RWPE1 (cell line): ENCODE measurements around the gene TMEM63C.
A peak's percentile ranks its signal among the peaks of the same experiment; 100 is the strongest.

ENCODE experiments used
- CTCF ChIA-PET: fragments of 350-600 bp; sonication (Branson Sonifier 250); formaldehyde crosslinking; extraction: SDS; loops from one replicate; lab custom pipeline; 2021; lab: Yijun Ruan, JAX
- POLR2A ChIA-PET: fragments of 400-600 bp; formaldehyde crosslinking; extraction: SDS; loops from one replicate; lab custom pipeline; 2020; ENCODE audit warnings: antibody characterized with exemption; ENCODE audit not compliant: low non-redundant PET; lab: Yijun Ruan, JAX
- DNase-seq: peaks from one replicate; pipeline ENCODE4 v3.0.0; 2012; ENCODE audit warnings: low spot score
- H3K27ac ChIP-seq: fragments of 450-650 bp; 2 replicates; pipeline ENCODE4 v1.5.1; 2017
- CTCF ChIP-seq: fragments of 450-650 bp; conservative IDR thresholded peaks from 2 replicates; pipeline ENCODE4 v1.5.1; 2017; ENCODE audit warnings: low read depth, mild to moderate bottlenecking

The TMEM63C gene

GRCh38 chr14:77302926-77303325 lies 121.3 kb downstream of the TMEM63C start:
- CTCF ChIA-PET: interaction anchor here (0.6 to 6.1 kb wide), 4 partner anchors 13 to 203 kb away, joined by 3 to 49 read pairs (median 3); no protein-coding TSS in a partner anchor
- no peak for TF ChIP-seq CTCF
- peak; percentile 52 for DNase-seq
- POLR2A ChIA-PET: no interaction called here
- peak overlapping the region; percentile 69 for H3K27ac ChIP-seq

- ChIA-PET CTCF (interaction anchor here (0.6 to 6.1 kb wide), 2 partner anchors 12 to 23 kb away, joined by 3 to 49 read pairs; no protein-coding TSS in a partner anchor), POLR2A (interaction anchor here (1.1 kb wide), 1 partner anchor 17 kb away, joined by 3 read pairs; the partner anchor contains the start of genes GSTZ1 and POMT2)
- no peak for TF ChIP-seq CTCF
- peak overlapping the region; percentile 69 for H3K27ac ChIP-seq
- DNase-seq: peak; percentile 94
These were observed 122.0 kb downstream of the TMEM63C start for GRCh38 chr14:77303417-77304156.

GRCh38 chr14:77305696-77306095 lies 124.1 kb downstream of the TMEM63C start:
- ChIA-PET CTCF (interaction anchor here (0.7 to 6.1 kb wide), 3 partner anchors 10 to 147 kb away, joined by 3 to 49 read pairs (median 3); no protein-coding TSS in a partner anchor), POLR2A (no interaction called here)
- DNase-seq: no peak
- H3K27ac ChIP-seq: no peak overlapping the region
- no peak for TF ChIP-seq CTCF

- CTCF ChIA-PET: interaction anchor here (0.7 kb wide), 1 partner anchor 48 kb away, joined by 3 read pairs; no protein-coding TSS in a partner anchor
- TF ChIP-seq CTCF: no peak
- DNase-seq: no peak
- POLR2A ChIA-PET: interaction anchor here (0.7 kb wide), 1 partner anchor 15 kb away, joined by 3 read pairs; the partner anchor contains the start of gene GSTZ1
- no peak overlapping the region for H3K27ac ChIP-seq
These were observed 124.8 kb downstream of the TMEM63C start for GRCh38 chr14:77306416-77306815.

GRCh38 chr14:77306851-77307496 lies 125.4 kb downstream of the TMEM63C start:
- ChIA-PET CTCF (interaction anchor here (1.5 kb wide), 1 partner anchor 9 kb away, joined by 10 read pairs; no protein-coding TSS in a partner anchor), POLR2A (interaction anchor here (0.6 to 0.7 kb wide), 2 partner anchors 14 to 388 kb away, joined by 3 to 4 read pairs; partner anchors contain the start of gene GSTZ1)
- TF ChIP-seq CTCF: no peak
- DNase-seq: no peak
- peak overlapping the region; percentile 70 for H3K27ac ChIP-seq
